HG02571 (cell line): Measurements from ENCODE around the gene SMIM20.

ENCODE experiments used
- ATAC-seq: cut with Tn5 transposase; IDR thresholded peaks from one replicate; pipeline ENCODE4 v1.9.1; 2021; ENCODE audit warnings: mild to moderate bottlenecking, moderate library complexity; ENCODE audit not compliant: unreplicated experiment

The SMIM20 gene

DNA sequence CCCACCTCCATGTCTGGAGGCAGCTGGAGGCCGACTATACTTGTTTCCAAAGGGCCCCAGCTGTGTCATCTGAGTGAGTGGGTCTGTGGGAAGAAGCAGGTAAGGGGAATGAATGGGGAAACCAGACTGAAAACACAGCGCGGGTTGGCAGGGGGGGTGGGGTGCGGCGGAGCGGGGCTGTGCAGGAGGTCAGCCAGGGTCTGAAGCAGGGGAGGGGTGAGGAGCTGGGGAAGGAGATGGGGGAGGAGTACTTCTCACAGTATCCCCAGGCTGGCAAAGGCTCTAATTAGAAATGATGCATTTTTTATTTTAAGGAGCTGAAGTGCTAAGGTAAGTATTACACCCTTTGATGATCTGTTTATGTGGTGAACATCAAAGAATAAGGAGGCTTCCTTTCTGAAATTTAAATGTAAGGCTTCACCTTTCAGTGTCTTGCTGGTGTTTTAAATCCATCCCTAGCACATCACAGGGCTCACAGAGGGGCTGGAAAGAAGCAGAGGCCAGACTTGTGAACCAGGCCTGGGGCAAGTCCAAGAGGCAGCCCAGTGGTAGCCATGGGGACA lies 37.5 kb downstream of the SMIM20 start:
- ATAC-seq = no peak

DNA sequence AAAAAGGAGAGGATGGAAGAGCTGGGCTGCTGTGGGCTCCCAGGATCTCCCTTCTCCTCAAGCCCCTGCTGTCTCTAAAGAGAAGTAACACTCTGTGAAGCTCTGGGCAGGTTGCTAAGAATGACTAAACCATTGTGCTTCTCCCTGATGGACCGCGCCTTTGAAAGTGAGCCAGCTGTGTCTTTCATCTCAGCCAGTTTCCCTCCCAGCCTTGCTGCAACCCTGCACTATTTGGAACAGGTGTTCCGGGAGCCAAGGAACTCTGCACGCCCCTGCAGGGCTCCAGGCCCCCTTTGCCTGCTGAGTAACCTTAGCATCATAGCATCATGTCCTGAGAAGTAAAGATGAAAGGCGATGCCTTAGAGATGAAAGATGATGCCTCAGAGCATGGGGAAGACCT lies 39.7 kb downstream of the SMIM20 start:
- no peak for ATAC-seq

DNA sequence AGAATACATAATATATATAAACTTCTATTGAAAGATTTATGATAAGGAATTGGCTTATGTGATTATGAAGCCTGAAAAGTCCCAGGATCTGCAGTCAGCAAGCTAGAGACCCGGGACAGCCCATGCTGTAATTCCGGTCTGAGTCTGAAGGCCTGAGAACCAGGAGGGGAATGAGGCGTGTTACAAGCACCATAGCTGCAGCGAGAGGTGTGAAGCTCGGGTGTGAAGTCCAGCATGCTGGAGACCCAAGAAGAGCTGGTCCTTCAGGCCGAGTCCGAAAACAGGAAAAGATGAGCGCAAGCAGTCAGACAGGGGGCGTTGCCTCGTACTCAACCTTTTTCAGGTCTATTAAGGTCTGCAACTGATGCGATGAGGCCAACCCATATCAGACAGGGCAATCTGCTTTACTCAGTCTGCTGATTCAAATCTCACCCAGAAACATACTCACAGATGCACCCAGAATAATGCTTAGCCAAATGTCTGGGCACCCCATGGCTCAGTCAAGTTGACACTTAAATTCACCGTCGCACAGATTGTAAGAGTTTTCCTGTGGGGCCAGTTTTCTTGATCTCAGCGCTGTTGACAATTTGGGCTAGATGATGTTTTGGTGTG lies 40.4 kb downstream of the SMIM20 start:
- no peak for ATAC-seq

DNA sequence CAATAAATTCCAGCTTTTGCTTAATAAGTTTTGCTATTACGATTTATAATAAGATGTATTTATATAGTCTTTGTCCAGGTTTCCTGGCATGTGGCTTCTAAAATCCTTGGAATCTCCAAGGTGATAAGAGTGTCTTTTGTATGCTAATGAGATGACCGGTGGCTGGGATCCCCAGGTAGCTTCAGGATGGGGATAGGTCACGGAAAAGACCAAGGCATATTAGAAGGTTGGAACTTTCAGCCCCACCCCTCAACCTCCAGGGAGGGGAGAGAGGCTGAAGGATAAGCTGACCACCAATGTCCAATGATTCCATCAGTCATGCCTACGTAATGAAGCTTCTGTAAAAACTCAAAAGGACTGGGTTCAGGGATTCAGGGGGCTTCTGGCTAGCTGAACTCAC lies 41.7 kb downstream of the SMIM20 start:
- ATAC-seq = no peak

DNA sequence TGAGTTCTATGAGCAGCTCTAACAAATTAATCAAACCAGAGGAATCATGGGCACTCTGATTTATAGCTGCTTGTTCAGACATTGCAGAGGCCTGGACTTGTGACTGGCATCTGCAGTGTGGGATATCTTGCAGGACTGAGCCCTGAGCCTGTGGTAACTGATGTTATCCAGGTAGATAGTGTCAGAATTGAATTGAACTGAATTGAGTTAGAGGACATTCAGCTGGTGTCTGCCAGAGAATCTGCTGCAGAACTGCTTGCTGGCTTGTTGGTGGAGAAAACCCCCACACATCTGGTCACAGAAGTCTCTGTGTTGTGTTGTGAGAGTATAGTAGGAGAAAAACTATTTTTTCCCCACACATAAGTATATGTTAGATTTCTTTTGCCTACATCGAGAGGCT lies 42.2 kb downstream of the SMIM20 start:
- no peak for ATAC-seq

DNA sequence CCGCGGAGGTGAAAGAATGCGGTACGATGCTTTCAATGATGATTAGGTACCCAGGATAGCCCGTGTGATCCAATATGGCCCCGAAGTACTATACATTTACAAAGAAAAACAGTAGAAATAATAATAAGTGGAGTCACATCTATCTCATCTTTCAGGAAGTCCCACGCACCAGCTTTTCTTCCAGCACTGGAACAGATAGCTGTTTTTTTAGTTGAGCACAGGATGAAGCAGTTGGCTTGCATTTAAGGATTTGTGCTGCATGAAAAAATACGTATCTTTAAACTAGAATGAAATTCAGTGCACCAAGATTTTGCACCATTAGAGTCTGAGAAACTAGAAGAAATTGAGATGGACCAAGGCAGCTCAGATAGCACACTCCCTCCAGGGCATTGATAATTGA lies 44.1 kb downstream of the SMIM20 start:
- ATAC-seq = no peak

DNA sequence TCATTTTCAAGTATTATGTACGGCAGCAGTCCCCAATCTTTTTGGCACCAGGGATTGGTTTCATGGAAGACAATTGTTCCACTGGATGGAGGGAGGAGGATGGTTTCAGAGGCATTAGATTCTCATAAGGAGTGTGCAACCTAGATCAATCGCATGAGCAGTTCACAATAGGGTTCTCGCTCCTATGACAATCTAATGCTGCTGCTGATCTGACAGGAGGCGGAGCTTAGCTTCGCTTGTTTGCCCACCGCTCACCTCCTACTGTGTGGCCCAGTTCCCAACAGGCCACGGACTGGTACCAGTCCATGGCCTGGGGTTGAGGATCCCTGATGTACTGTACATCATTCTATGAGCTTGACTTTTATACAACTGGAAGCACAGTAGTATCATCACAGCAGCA lies 48.4 kb downstream of the SMIM20 start:
- ATAC-seq = no peak

DNA sequence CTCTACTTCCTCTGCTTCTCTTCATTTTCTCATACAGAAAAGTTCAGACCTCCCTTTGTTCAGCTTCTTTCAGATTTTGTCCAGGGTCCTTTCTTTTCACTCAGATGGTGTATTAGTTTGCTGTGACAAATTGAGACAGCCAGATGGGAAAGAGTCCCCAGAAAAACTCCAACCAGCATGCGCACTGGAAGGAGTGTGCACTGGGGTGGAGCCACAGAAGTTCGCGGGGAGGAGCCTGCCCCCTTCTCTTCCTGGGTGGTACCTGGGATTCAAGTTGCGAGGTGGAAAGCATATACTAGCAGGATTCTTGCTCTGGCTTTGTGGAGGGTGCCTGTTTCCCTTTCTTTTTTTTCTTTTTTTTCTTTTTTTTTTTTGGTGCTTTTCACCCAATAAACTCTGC lies 51.6 kb downstream of the SMIM20 start:
- ATAC-seq = no peak

DNA sequence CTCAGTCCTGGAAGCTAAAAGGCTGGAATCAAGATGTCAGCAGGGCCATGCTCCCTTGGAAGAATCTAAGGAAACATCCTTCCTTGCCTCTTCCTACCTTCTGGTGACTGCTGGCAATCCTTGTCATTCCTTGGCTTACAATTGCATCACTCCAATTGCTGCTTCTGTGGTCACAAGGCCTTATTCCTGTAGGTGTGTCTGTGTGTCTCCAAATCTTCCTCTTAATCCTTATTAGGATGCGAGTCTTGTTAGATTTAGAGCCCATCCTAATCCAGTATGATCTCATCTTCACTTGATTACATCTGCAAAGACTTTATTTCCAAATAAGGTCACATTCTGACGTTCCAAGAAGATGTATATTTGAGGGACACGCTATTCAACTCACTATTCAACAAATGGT lies 52.2 kb downstream of the SMIM20 start:
- no peak for ATAC-seq

DNA sequence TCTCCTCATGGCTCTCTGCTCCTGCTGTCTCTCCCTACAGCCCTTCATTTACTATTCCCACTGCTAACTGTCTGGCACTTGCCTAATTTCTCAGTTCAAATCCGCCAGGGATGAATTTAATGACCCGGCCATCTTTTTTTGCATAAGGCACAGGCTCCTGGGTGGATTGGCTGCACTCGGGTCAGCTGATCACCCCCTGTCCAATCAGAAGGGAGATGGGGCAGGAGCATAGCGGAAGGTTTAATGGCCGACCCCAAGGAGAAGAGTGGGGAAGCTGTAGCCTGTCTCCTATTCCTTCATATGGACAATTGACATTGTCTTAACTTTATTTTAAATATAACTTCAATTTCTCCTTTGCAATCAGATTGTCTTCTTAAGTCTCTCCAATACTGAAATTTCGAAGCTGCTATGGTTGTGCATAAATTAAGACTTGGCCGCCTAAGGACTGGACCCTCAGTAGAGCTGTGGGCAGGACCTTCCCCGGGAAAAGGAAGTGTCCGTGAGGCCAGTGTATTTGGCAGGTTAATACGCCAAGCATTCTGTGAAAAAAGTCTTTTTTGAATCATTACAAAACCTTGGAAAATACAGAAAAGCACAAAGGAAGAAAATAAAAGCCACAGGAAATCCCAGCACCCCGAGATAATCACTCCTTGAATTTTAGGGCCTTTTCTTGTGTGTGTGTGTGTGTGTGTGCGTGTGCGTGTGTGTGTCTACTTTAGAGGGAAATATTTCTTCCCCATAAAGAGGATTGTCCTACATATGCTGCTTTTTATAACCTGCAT lies 55.5 kb downstream of the SMIM20 start:
- ATAC-seq = no peak

DNA sequence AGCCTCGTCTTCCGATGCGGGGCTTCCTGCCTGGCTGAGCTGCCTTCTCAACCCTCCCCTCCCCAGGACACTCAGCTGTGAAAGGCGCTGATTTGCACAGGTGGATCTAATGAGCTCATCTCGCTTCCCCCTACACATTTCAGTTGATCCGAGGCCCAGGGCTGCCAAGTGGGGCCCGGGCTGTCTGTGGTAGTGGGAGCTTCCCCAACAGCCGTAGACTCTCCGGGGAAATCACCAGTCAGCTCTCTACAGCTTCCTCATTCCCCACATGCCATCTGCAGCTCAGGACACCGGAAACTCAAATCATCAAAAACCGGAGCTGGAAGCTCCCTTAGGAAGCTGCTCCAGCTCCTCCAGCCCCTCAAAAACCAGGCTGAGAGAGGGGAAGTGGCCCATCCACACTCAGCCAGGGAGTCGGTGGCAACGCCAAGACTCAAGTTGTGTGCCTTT lies 56.2 kb downstream of the SMIM20 start:
- ATAC-seq = no peak

DNA sequence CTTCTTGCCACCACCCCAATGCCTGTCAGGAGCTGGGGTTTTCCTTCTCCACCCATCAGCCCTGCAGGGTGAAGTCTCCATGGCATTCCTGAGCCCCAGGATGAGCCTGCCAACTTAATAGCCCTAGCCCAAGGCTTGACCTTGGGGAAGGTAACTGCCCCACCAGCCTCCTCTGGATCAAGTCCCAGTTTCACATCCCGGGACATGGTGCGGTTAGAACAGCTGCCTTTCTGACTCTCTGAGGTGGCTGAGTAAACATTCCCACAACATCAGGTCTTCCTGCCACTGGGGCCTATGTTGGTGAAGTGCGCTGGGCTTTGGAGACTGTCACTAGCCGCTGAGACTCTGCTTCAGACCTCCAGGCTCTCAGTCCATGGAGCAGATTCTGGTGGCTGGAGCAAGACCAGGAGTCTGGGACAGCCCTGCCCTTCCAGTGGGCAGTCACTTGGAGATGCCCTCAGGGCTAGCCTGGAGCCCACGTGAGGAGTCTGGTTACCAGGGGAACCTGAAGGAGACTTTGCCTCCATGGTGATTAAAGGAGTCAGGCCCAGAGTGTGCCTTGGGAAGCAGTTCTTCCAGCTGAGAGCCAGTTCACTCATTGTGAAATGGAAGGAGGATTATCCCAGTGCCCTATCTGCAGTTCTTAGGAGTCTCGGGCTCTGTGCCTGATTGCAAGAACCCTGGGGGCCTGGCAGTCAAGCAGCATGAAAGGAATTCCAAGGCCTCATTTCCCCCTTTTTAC lies 56.8 kb downstream of the SMIM20 start:
- no peak for ATAC-seq

DNA sequence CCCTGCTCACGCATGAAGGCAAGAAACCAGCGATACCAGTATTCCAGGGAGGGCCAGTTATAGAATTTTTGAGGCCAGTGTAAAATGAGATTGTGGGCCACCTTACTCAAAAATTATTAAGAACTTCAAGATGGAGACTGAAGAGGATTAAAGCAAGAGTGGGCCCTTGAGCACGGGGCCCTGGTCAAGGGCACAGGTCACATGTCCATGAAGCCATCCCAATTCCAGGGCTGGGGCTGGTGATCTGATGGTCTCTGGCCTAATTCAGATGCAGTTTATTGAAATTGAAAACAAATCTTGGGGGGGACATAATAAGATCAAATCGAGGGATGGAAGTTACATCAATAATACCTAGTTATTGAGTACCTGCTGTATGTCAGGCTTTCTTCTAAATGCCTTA lies 58.3 kb downstream of the SMIM20 start:
- no peak for ATAC-seq

DNA sequence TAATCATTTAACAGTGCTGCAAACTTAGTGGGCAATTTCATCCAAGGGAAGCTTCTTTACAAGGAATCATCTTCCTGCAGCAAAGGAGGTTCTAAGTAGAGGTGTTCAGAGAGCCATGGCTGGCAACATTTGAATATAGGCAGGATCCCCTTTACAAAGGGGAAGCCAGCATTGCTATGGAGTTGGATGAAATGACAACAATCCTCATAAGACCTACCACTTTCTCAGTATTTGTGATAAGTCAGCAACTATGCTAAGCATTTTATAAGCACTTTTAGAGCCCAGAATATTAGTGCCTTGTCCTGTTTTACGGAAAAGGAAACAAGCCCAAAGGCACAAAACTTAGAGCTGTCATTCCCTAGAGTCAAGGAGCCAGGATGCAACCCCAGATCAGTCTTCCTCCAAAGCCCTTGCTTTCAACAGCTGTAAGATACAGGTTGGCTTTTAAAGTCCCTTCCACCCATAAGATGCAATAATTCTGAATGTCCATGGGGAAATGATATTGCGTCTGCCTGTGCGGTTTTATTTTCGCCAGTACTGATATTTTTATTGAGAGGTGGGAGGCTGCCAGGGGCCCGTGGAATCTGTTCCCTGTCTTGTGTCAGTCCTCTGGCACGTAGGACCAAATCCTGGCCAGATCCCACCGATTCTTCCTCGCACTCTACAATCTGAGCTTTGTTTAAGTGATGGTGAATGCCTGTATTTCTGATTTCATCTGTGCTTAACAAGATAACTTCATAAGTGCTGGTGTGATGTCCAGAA lies 59.1 kb downstream of the SMIM20 start:
- ATAC-seq = no peak

DNA sequence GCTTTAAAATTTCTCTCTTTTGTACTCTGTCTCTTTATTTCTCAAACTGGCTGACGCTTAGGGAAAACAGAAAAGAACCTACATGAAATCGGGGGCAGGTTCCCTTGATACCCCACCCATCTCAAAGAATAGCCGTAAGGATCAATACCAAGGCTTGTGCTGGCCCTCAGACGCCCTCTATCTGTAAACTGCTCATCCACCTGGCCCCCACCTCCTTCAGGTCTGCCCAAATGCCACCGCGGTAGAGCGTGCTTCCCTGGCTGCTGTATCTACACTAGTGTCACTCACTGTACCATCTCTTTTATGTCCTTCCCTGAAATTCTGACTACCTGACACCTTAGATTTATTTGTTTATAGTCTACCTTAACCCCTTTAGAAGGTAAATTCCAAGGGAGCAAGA lies 62.8 kb downstream of the SMIM20 start:
- ATAC-seq = no peak

DNA sequence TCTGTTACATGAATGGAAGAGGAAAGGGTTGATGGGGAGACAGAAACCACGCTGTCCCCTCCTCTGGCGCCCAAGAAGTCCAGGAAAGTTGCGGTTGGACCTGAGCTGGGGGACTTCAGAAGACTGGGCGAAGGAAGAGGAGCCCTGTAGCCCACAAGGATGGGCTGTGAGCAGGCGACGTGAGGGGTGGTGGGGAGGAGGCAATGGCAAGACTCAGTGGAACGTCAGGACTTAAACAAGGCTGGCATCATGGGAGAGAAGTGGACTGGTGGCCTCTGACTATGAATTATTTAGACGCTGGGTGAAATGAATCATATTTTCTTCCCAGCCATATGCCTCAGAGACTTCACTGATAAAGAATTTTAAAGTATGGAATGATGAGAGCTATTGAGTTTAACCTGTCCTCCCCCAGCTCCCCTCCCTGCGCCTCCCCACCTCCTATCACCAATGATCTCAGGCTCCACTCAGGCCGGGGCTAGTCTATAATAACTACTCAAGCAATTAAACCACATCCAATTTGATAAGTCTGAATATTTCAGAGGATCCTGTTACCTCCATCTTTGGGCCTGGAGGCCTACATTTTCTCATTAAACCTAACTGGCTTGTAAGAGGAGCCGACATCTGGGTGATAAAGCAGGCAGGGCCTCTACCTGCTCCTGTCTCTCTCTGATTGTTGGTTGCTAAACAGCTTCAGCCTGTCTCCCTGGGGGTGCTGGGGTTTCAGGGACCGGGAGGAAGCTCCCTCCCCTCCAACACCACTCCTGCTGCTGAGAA lies 63.6 kb downstream of the SMIM20 start:
- no peak for ATAC-seq

DNA sequence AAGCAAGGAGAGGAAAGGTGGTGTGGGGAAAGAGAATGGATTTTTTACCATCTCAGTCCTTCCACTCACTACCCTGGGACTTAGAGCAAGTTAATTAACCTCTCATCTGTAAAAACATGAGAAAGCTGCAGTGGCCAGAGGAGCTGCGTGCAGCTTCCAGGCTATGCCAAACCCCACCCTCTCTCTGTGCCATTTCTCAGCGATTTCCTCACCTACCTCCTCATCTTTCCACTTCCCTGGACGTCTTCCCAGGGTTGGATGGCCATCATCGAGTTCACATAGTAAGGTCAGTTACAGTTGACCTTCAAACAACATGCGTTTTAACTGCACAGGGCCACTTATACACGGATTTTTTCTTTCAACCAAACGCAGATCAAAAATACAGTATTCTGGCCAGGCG lies 64.3 kb downstream of the SMIM20 start:
- ATAC-seq = no peak
